ENCODE data around the gene LRWD1. TPM values are rescaled to one million over a fixed set of nuclear protein-coding genes. Genes with fewer than 3 reads are reported as not detected.

Gene LRWD1
- total RNA-seq, 1 donor from 2014 or later = 23.3 TPM

DNA sequence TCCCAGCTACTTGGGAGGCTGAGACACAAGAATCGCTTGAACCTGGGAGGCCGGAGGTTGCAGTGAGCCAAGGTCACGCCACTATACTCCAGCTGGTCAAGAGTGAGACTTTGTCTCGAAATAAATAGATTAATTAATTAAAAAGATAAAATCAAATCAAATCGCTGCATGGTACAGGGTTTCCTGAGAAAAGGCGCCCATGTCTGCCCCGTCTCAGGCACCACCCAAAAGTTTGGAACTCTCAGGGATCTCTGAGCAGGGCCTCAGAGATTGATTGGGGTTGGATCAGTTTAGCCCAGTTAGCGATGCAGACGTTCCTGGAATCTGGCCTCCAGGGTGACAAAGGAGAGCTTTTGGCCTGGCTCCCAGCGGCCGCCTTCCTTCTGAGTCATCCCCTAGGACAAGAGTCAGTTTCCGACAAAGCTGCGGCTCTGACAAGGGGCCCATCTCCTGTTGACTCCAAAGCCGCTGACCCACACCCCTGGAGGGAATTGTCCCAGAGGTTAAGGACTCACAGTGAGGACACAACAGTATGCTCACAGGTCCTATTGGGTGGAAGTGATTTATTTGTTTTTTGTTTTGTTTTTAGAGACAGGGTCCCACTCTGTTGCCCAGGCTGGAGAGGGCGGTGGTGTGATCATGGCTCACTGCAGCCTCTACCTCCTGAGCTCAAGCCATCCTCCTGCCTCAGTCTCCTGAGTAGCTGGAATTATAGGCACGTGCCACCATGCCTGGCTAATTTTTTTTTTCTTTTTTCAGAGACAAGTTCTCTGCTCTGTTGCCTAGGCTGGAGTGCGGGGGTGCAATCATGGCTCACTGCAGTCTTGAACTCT, 24.6 kb upstream of the LRWD1 start:
- intact Hi-C loops (cut with micrococcal nuclease) = no loop called here

DNA sequence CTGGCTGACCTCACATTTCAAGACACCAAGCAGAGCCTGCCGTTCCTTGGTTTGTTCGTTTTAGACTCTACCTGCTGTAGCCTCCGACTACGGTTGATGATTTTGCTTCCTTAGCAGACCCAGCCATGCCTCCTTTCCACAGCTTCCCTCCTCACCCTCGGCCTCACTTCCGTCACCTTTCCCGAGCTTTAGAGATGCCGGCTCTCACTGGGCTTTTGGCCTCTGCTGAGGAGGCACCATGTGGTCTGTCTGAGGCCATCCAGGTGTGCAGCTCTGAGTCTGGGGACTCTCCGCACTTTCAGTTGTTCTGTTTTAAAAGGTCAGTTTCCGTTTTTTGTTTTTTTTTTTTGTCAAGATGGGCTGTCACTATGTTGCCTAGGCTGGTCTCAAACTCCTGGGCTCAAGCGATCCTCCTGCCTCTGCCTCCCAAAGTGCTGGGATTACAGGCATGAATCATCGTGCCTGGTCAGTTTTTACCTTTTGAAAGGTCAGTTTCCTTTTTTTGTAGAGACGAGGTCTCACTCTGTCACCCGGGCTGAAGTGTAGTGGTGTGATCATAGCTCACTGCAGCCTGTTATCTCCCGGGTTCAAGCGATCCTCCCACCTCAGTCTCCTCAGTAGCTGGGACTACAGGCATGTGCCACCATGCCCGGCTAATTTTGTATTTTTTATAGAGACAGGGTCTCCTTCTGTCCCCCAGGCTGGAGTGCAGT, 19.7 kb upstream of the LRWD1 start:
- intact Hi-C loops (cut with micrococcal nuclease) = no loop called here

DNA sequence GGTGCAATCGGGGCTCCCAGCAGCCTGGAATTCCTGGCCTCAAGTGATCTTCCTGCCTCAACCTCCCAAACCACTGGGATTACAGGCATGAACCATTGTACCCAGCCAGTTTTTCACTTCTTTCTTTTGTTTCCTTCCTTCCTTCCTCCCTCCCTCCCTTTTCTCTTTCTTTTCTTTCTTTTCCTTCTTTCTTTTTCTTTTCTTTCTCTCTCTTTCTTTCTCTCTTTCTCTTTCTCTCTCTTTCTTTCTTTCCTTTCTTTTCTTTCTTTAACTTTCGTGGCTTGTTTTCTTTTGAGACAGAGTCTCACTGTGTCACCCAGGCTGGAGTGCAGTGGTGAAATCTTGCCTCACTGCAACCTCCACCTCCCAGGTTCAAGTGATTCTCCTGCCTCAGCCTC, 19.1 kb upstream of the LRWD1 start:
- intact Hi-C loops (cut with micrococcal nuclease) = no loop called here

DNA sequence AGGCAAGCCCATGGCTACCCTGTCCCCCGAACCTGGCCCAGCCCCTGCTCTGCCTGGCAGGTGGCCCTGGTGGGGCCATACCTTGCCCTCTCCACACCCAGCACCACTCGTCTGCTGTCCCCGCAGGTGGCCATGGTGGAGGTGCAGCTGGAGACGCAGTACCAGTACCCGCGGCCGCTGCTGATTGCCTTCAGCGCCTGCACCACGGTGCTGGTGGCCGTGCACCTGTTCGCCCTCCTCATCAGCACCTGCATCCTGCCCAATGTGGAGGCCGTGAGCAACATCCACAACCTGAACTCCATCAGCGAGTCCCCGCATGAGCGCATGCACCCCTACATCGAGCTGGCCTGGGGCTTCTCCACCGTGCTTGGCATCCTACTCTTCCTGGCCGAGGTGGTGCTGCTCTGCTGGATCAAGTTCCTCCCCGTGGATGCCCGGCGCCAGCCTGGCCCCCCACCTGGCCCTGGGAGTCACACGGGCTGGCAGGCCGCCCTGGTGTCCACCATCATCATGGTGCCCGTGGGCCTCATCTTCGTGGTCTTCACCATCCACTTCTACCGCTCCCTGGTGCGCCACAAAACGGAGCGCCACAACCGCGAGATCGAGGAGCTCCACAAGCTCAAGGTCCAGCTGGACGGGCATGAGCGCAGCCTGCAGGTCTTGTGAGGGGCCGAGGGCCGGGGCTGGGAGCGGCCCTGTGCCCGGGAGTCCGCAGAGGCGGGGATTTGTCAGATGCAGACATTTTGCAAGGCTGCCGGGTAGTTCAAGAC, 18.2 kb upstream of the LRWD1 start:
- intact Hi-C loops (cut with micrococcal nuclease) = no loop called here

DNA sequence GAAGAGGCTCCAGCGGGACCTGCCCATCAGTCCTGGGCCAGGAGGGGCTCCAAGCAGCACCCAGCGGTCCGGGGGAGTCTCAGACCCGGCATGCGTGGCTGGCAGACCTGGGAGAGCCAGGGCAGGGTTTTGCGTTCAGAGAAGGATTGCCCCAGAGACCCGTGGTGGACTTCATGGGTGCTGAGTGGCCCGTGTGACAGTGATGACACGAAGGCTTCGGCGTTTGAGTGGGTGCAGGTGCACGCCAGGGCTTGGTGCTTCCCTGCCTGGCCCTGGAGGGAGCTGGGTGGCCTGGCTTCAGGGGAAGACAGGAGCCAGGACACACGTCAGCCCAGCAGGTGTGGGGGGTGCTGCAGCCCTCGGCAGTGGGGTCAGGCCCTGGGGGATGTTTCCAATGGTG, 17.5 kb upstream of the LRWD1 start:
- intact Hi-C loops (cut with micrococcal nuclease) = no loop called here

DNA sequence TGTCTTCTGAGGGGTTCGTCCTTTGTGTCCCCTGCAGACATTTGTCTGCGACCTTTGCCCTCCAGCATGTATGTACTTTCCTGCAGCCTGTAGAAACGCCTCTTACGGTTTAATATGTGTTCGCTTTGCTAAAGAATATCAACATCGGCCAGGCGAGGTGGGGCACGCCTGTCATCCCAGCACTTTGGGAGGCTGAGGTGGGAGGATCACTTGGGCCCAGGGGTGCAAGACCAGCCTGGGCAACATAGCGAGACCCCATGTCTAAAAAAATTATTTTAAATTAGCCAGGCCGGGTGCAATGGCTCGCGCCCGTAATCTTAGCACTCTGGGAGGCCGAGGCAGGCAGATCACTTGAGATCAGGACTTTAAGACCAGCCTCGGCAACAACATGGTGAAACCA, 15.6 kb upstream of the LRWD1 start:
- intact Hi-C loops (cut with micrococcal nuclease) = no loop called here

DNA sequence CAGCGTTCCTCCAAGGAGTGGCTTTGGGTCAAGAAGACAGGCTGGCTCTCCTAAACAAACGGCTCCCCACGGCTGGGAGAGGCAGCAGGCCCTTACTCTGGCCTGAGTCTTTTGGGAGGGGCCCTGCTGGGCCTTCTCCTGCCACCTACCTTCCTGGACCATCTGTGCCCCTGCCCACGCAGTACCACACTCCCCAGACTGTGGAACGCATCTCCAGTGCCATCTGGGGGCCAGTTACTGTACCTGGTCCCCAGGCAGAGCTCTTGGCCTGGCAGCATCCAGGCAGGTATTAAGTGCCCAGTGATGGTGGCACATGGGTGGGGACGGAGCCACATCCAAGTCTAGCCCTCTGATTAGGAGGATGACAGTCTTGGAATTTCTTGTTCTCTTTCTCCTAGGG, 14.5 kb upstream of the LRWD1 start:
- intact Hi-C loops (cut with micrococcal nuclease) = loop anchor here (1.0 to 5.0 kb wide), 2 partner anchors 38 to 48 kb away; no protein-coding TSS in a partner anchor

DNA sequence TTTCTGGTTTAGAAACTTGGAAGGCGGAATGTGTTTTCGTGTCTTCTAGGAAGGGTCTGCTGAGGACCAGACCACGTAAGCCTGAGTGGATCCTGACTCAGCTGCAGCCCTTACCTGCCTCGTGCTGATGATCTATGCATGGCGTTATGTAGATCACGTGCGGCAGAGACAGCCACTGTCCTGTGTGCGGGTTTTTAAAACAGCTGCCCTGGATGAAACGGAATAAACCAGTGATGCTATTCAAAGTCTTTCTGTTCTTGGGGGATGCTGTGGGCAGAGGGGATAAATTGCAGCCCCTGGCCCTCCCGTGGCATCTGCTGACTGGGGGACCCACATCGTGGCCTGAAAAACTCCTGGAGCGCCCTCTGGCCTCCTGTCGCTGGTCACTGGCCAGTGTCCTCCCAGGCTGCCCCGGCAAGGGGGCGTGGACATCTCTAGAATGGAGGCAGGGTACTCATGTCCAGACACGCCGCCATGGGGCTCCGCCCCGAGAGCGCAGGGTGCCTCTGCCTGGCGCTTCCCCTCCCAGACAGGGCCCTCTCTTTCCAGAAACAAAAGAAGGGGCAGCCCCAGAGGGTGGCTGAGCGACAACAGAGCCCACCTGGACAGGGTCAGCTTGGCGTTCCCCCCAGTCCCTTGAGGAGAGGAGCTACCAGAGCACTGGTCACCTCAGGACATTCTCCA, 13.3 kb upstream of the LRWD1 start:
- intact Hi-C loops (cut with micrococcal nuclease) = loop anchor here (5.0 kb wide), 1 partner anchor 49 kb away; no protein-coding TSS in a partner anchor

DNA sequence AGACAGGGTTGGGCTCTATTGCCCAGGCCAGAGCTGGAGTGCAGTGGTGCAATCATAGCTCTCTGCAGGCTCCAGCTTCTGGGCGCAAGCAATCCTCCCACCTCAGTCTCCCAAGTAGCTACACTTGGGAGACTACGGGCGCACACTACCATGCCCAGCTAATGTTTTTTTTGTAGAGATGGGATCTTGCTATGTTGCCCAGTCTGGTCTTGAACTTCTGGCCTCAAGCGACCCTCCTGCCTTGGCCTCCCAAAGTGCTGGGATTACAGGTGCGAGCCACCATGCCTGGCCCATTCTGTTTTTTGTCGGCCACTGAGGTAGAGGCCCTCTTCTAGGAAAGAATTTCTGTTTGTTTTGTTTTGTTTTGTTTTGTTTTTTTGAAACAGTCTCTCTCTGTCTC, 12.3 kb upstream of the LRWD1 start:
- intact Hi-C loops (cut with micrococcal nuclease) = loop anchor here (5.0 kb wide), 1 partner anchor 50 kb away; no protein-coding TSS in a partner anchor

DNA sequence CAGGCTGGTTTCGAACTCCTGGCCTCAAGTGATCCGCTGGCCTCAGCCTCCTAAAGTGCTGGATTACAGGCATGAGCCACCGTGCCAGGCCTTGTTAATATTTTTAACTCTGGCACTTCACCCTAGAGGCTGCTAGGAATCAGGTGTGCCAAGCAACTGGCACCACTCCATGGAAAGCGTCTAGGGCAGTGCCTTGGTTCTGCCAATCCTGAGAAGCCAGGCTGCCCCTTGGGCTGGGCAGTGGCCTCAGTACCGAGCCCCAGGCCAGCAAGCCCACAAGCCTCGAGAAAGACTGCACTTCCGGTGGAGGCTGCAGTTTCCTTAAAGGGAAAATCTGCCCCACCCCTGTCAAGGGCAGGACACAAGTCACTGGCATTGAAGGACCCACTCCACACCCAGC, 11.5 kb upstream of the LRWD1 start:
- intact Hi-C loops (cut with micrococcal nuclease) = loop anchor here (5.0 kb wide), 1 partner anchor 51 kb away; no protein-coding TSS in a partner anchor

DNA sequence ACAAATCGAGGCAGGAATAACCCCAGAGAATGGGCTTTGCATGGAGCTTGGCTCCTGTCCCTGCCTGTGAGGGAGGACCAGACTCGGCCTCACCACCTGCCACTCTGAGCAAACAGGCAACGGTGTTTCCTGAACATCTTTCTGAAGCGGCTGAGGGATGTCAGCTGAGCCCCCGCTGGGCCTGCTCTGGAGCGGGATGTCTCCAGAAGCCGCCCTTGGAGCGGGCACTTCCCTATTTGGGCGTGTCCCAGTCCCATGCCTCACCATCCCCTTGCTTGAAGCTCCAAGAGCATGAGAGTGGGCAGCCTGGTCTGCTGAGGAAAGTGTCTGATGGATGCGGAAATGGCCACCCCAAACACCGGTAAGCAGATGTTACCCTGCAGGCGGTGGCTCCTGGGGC, 10.3 kb upstream of the LRWD1 start:
- intact Hi-C loops (cut with micrococcal nuclease) = loop anchor here (5.0 kb wide), 1 partner anchor 52 kb away; no protein-coding TSS in a partner anchor

DNA sequence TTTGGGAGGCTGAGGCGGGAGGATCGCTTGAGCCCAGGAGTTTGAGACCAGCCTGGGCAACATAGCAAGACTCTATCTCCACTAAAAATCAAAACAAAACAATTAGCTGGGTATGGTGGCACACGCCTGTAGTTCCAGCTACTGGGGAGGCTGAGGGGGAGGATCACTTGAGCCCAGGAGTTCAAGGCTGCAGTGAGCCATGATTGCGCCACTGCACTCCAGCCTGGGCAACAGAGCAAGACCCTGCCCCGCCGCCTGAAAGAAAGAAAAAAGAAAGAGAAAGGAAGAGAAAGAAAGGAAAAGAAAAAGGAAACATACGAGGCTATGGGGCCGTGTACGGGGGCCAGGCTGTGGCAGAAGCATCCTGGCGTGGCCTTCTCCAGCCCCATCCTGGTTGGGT, 9.9 kb upstream of the LRWD1 start:
- intact Hi-C loops (cut with micrococcal nuclease) = loop anchor here (5.0 kb wide), 1 partner anchor 53 kb away; no protein-coding TSS in a partner anchor

DNA sequence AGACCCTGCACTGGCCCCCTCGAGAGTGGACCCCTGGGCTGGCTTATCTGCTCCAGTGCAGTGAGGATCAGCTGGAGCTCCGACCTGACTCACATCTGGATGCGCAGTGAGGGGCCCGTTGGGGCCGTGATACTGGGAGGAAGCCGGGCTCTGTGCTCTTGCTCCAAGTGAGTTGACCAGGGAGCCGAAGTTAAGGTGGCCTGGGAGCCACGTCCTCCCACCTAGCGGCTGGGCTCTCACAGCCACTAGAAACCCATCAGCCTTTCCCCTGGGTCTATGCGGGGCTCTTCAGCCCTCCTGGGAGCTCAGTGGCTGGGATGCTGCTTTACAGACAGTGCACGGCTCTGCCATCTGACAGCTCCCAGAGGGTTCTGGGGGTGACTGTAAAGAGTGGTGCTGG, 9.2 kb upstream of the LRWD1 start:
- intact Hi-C loops (cut with micrococcal nuclease) = no loop called here

DNA sequence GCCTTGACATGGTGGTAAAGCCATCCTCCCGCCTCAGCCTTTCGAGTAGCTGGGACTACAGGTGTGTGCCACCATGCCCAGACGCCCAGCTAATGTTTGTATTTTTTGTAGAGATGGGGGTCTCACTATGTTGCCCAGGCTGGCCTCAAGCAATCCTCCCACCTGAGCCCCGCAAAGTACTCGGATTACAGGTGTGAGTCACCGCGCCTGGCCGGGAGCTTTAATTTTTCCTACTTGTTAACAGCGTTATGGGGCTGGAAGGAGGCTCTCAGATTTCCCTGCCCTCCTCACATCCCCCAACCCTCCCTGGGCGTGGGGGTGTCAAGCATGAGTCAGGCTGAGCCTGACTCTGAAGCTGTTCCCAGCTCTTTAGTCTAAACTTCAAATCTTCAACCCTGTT, 8.5 kb upstream of the LRWD1 start:
- intact Hi-C loops (cut with micrococcal nuclease) = no loop called here

DNA sequence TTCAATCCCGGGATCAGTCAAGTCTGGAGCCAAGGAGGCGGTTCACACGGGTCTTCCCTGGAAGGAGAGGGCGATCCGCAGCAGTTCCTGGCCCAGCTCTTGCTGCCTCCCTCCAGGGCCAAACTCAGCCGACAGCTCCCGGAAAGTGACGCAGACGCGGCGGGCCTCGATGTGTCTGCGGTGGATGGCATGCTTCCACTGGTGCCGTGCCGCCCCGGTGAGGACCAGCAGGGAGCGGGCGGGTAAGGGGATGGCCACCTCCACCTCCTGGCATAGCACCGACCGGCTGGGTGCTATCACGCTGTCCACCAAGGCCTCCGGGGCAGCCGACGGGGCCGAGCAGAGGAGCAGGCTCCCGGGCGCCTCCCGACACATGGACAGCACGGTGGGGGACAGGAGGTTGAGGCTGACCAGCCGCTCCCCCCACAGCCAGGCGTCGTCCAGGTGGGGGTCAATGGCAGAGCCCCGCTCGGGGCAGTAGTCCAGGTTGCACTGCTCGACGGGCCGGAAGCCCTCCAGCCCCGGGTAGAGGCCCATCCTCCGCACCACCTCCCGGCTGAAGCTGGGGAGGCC, 7.3 kb upstream of the LRWD1 start:
- intact Hi-C loops (cut with micrococcal nuclease) = no loop called here

DNA sequence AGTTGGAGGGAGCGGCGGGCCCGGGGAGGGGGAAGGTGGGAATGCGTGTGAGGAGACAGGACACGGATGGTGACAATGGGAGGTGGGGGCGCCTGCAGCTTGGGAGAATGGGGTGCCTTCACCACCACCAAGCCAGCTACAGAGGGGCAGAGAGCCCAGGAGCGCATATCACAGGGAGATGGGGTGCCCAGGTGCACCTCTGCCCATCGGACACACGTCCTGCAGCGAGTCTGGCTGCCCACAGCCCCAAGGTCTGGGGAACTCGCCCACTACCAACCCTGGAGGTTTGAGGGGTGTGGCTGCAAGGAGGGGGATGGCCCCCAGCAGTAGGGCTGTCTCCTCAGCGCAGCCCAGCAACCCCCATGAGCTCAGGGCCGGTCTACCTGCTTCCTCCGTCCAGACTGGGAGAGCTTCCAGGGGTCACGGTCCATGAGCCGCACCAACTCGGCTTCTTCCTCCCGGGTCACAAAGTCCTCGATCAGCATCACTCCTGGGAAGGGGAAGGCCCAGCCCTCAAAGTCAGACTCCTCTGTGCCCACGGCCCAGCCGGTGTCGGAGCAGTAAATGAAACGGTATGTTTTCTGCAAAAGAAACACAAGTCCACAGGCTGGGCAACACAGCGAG, 5.5 kb upstream of the LRWD1 start:
- intact Hi-C loops (cut with micrococcal nuclease) = no loop called here

DNA sequence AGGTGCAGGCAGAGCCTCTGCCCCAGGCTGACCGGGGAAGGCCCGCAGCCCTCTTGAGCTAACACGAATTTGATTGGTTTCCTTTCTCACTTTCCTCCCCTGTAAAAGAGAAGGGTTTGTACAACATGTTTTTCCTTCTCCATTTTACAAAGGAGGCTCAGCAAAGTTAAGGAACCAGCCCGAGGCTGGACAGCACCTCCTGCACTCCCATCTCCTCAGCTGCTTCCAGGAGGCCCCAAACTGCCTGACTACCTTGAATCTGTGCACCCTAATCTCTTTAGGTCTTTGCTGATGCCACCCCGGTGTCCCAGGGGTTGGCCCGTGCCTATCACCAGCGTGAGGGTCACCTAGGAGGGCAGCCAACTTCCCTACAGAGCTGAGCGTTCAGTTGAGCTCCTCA, 4.3 kb upstream of the LRWD1 start:
- intact Hi-C loops (cut with micrococcal nuclease) = loop anchor here (5.0 kb wide), 1 partner anchor 98 kb away; no protein-coding TSS in a partner anchor

DNA sequence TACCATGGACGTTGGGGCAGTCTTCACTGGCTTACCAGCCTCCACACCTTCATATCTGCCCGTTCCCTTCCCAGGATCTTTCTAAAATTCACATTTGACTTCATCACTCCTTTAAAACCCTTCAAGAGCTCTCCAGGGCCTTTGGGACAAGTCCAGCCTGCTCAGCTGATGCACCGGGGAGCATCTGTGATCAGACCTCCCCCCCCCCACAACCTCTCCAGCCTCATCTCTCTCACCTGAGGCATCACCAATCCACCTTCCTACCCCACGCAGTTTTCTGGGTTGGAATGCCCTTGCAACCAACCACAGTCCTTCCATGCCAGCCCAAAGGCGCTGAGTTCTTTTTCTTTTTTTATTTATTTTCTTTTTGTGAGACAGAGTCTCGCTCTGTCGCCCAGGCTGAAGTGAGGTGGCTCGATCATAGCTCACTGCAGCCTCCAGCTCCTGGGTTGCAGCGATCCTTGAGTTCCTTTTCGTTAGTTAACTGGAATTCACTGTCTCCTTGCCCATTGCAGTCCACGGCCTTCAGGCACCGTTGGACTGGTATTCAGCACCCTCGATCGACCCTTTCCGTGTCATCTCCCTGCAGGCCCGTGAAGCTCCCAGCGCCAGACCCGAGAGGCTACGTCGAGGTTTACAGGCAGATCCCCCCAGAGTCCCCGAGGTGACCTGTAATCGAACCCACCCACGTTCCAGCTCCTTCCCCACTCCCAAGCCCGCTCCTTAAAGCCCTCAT, 775 bp upstream of the LRWD1 start:
- intact Hi-C loops (cut with micrococcal nuclease) = loop anchor here (1.0 to 5.0 kb wide), 2 partner anchors 38 to 102 kb away; no protein-coding TSS in a partner anchor

DNA sequence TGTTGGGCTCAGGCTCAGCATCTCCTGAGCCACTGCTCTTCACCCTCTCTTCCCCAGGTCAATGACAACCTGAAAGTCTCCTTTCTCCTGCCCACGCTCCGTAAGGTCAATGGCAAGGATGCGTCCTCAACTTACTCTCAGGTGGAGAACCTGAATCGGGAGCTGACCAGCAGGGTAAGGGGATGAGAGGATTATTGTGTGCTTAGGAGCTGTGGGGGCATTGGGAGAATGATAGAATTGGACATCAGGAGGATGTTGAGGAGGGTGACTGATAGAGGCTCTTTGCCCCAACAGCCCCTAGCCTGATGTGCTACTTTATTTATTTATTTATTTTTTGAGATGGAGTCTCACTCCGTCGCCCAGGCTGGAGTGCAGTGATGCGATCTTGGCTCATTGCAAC, 1.3 kb downstream of the LRWD1 start:
- intact Hi-C loops (cut with micrococcal nuclease) = loop anchor here (5.0 kb wide), 1 partner anchor 64 kb away; no protein-coding TSS in a partner anchor
